DMS 273 (cell line): ENCODE results near the gene CC2D1A.
A peak's percentile ranks its signal among the peaks of the same experiment; 100 is the strongest.

Experiments used
- DNase-seq: peaks from one replicate; lab custom pipeline; 2025; ENCODE audit not compliant: unreplicated experiment; lab: John Stamatoyannopoulos, UW

The CC2D1A gene

GRCh38 chr19:13932911-13933393 is 27.0 kb downstream of the CC2D1A start:
- DNase-seq: no peak

- no peak for DNase-seq
These were observed 28.7 kb downstream of the CC2D1A start for GRCh38 chr19:13934785-13935109.

- DNase-seq: peak; percentile 29
These were observed 29.9 kb downstream of the CC2D1A start for GRCh38 chr19:13935765-13936510.

GRCh38 chr19:13937479-13938300 is 31.7 kb downstream of the CC2D1A start:
- peak; percentile 38 for DNase-seq

GRCh38 chr19:13938301-13939064 is 32.5 kb downstream of the CC2D1A start, which contains the start of gene PODNL1:
TSS of gene PODNL1 (minus strand) at chr19:13938417. CDS start at chr19:13938181, 236 bp downstream.
- DNase-seq: peak; percentile 39

GRCh38 chr19:13942023-13942684 is 36.2 kb downstream of the CC2D1A start:
- no peak for DNase-seq

GRCh38 chr19:13946414-13946813 is 40.4 kb downstream of the CC2D1A start:
- DNase-seq: no peak

GRCh38 chr19:13951043-13951442 is 45.0 kb downstream of the CC2D1A start:
- DNase-seq: no peak

- DNase-seq: no peak
These were observed 45.8 kb downstream of the CC2D1A start for GRCh38 chr19:13951799-13952153.

GRCh38 chr19:13952154-13952930 is 46.3 kb downstream of the CC2D1A start, which contains the start of gene DCAF15:
TSS of gene DCAF15 (plus strand) at chr19:13952509. CDS start at chr19:13952513, 4 bp downstream.
- DNase-seq: peak; percentile 100

GRCh38 chr19:13952931-13953531 is 47.0 kb downstream of the CC2D1A start:
- DNase-seq: peak; percentile 63

- no peak for DNase-seq
These were observed 48.2 kb downstream of the CC2D1A start for GRCh38 chr19:13954185-13954584.

GRCh38 chr19:13955662-13956364 is 49.8 kb downstream of the CC2D1A start:
- no peak for DNase-seq

GRCh38 chr19:13956365-13956744 is 50.4 kb downstream of the CC2D1A start:
- DNase-seq: no peak

GRCh38 chr19:13957051-13957450 is 51.0 kb downstream of the CC2D1A start:
- no peak for DNase-seq

- no peak for DNase-seq
These were observed 52.0 kb downstream of the CC2D1A start for GRCh38 chr19:13958043-13958442.

GRCh38 chr19:13959141-13959961 is 53.4 kb downstream of the CC2D1A start:
- DNase-seq: no peak
